WI38 (cell line): ENCODE results near the gene CKM.
"Not testable (repeated sequence)": the region's sequence is repeated elsewhere in the genome, so short reads cannot be mapped to it uniquely, and the experiment has no call there.

Experiments
- H3K4me3 ChIP-seq: 2 replicates; pipeline ENCODE4 v1.5.1; 2011; ENCODE audit warnings: low read depth, mild to moderate bottlenecking, control low read depth, low read length
- CTCF ChIP-seq: IDR thresholded peaks from 2 replicates; pipeline ENCODE4 v1.5.1; 2012; ENCODE audit warnings: low read depth, mild to moderate bottlenecking, control low read depth, low read length

The CKM gene

GRCh38 chr19:45340899-45341453 is 18.3 kb upstream of the CKM start:
- TF ChIP-seq CTCF: no peak
- H3K4me3 ChIP-seq: no peak overlapping the region

GRCh38 chr19:45340232-45340898 is 17.7 kb upstream of the CKM start, which contains the start of gene KLC3:
Gene KLC3 (plus strand): TSS chr19:45340750. CDS start chr19:45345542, 4,792 bp downstream.
- no peak within 1 kb of the TSS for H3K4me3 ChIP-seq
- no peak for TF ChIP-seq CTCF

GRCh38 chr19:45339629-45340028 is 17.0 kb upstream of the CKM start:
- H3K4me3 ChIP-seq: no peak overlapping the region
- TF ChIP-seq CTCF: no peak

- TF ChIP-seq CTCF: no peak
- H3K4me3 ChIP-seq: no peak overlapping the region
These were observed 14.1 kb upstream of the CKM start for GRCh38 chr19:45336696-45337251.

- H3K4me3 ChIP-seq: not testable (repeated sequence)
These were observed 12.2 kb upstream of the CKM start for GRCh38 chr19:45334881-45335280.

GRCh38 chr19:45333609-45334303 is 11.1 kb upstream of the CKM start:
- H3K4me3 ChIP-seq: no peak overlapping the region
- no peak for TF ChIP-seq CTCF

GRCh38 chr19:45331411-45331810 is 8.7 kb upstream of the CKM start:
- no peak overlapping the region for H3K4me3 ChIP-seq
- no peak for TF ChIP-seq CTCF
